ENCODE data around the gene RHBDD1.

DNA sequence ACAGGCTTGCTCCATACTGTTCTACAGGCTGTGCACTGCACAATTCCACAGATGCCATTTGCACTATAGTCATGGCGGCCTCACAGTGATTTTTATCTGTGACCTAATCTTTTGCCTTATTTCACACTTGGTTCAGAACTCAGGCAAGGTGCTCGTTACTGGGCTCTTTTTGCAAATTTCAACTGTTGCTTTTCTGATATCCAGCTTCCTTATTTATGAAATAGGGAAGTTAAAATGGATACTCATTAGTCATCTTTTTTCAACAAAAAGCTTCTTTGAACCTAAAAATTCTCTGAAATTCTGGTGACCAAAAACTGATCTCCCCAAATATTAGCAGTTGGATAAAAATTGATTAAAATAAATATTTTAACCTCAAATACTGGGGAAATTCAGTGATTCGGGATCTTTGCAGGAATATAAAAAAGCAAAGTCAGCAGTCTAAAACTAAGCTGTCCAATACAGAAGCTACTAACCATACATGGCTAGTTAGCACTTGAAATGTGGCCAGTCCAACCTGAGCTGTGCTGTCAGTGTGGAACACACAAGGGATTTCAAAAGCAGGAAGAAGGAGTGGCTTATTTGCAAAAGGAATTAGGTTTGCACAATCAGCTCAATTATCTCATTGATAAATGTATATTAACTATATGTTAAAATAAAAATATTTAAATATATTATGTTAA lies 193.7 kb downstream of the RHBDD1 start:
- TF ChIP-seq POLR2A (IDR thresholded peaks at IDR 0.05; ENCODE audit: low read length) (no peak), GATA1 (IDR thresholded peaks at IDR 0.05; ENCODE audit: low read depth, low read length) (no peak)

All from erythroblast (primary cell).